A375 (cell line): ENCODE data around the gene ATF4. TPM values are rescaled to one million over a fixed set of nuclear protein-coding genes. Genes with fewer than 3 reads are reported as not detected.

ENCODE experiments used
- total RNA-seq: library from RNA; depleted of rRNA; stranded (reverse); fragments of >200 nt; shearing (Covaris generic); gene quantifications from 2 replicates; pipeline ENCODE4 v1.2.3, GENCODE V29; 2014; rRNA removed

Gene ATF4, protein sequence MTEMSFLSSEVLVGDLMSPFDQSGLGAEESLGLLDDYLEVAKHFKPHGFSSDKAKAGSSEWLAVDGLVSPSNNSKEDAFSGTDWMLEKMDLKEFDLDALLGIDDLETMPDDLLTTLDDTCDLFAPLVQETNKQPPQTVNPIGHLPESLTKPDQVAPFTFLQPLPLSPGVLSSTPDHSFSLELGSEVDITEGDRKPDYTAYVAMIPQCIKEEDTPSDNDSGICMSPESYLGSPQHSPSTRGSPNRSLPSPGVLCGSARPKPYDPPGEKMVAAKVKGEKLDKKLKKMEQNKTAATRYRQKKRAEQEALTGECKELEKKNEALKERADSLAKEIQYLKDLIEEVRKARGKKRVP
- 643 and 678 TPM in 2 replicates for total RNA-seq

DNA sequence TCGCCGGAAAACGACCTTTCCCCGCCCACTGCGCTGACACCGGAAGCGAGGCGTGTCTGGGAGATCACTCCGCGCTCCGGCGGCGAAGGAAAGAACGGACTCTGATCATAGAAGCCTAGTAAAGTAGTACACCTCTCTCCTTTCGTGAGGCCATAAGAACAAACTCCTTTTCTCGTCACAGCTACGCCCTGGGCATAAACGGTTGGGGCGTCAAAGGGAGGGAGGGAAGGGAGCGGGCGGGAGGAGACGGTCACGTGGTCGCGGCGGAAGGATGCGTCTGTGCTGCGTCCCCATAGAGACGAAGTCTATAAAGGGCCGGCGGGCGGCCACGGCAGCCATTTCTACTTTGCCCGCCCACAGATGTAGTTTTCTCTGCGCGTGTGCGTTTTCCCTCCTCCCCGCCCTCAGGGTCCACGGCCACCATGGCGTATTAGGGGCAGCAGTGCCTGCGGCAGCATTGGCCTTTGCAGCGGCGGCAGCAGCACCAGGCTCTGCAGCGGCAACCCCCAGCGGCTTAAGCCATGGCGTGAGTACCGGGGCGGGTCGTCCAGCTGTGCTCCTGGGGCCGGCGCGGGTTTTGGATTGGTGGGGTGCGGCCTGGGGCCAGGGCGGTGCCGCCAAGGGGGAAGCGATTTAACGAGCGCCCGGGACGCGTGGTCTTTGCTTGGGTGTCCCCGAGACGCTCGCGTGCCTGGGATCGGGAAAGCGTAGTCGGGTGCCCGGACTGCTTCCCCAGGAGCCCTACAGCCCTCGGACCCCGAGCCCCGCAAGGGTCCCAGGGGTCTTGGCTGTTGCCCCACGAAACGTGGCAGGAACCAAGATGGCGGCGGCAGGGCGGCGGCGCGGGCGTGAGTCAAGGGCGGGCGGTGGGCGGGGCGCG lies at the start of gene ATF4:
ATF4 (plus strand) TSS at position 337 of the 880 bp plus-strand sequence. CDS start 884 bp downstream, outside the sequence.

GRCh38 chr22:39502109-39502788 lies 18.1 kb upstream of the ATF4 start, which contains the start of gene MIEF1:
TSS of gene MIEF1 (plus strand) at chr22:39502290. CDS start at chr22:39511295, 9,005 bp downstream.

DNA sequence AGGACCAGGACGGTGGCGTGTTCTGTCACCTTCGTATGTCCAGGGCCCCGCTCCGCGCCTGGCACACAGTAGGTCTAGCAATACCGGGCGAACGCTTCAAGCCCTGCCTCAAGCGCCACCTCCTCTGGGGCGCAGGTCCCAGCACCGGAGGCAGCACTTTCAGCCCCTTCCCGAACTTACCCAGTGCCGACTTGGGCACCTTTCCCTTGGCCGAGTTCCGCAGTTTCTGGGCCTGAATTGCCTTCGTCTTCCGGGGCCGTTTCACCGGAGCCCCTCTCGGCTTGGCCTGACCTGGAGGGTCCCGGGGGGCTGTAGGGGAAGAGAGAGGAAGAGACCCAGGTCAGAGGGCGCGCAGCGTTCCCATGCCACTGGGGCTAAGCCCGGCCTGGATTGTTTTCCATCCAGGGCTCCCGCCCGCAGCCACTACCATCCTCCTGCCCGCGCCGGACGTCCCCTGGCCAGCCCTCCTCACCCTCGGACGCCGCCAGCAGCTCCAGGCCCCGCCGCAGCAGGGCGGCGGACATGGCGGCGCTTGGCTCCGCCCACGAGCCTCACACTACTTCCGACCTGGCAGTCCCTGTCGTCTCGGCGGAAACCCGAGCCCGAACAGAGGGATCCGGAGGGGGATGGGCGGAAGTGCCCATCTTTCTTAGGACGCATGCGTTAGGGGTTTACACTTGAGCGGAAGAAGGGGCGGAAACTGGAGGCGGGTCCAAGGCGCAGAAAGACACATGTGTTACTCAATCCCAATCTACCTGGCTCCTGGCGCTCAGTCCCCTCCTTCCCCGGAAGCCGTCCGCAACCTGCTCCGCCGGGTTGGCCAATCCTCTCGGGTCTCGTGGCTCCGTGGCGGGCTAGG lies 12.1 kb downstream of the ATF4 start, which contains the start of gene RPS19BP1:
RPS19BP1 (minus strand) TSS at position 534 of the 859 bp plus-strand sequence; CDS start at position 524, 10 bp downstream.

DNA sequence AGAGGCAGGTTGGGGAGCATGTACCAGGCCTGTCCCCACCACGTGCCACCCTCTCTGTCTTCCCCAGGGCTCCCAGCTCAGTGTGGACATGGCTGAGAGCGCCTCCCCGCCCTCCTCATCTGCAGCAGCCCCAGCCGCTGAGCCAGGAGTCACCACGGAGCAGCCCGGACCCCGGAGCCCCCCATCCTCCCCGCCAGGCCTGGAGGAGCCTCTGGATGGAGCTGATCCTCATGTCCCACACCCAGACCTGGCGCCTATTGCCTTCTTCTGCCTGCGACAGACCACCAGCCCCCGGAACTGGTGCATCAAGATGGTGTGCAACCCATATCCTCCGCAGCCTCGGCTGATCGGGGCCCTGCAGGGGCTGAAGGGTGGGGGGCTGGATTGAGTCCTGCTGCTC lies 50.3 kb downstream of the ATF4 start, which contains the start of gene CACNA1I:
CACNA1I (plus strand) TSS at position 89 of the 400 bp plus-strand sequence; CDS start at position 89, 0 bp downstream.

Other genes starting within 250 kb of the ATF4 start
- 2,938 and 3,056 TPM in 2 replicates for gene RPL3, start 200.9 kb upstream of the ATF4 start, total RNA-seq
- 6.8 and 8.7 TPM in 2 replicates for gene SYNGR1, start 170.6 kb upstream of the ATF4 start, total RNA-seq
- gene TAB1, start 120.8 kb upstream of the ATF4 start, total RNA-seq, result 12.1 and 14.0 TPM in 2 replicates
- gene MGAT3, start 63.5 kb upstream of the ATF4 start, total RNA-seq, result 0.29 and 0.64 TPM in 2 replicates
- gene MIEF1, start 18.3 kb upstream of the ATF4 start, total RNA-seq, result 26.7 and 30.0 TPM in 2 replicates
- 153 and 177 TPM in 2 replicates for gene RPS19BP1, start 12.2 kb downstream of the ATF4 start, total RNA-seq
- gene CACNA1I, start 50.2 kb downstream of the ATF4 start, total RNA-seq, result not detected in 2 replicates